ENCODE results near the gene SELPLG. TPM values are rescaled to one million over a fixed set of nuclear protein-coding genes. Genes with fewer than 3 reads are reported as not detected.

SELPLG gene
- polyA plus RNA-seq, 2 donors, result 0.86 to 2.0 TPM

GRCh38 chr12:108583991-108584390, 49.7 kb downstream of the SELPLG start:
- Histone ChIP-seq H3K4me1 (ENCODE audit: control insufficient read depth in 2 of 2, insufficient read depth in 2 of 2, low read length in 1 of 2) (no peaks in the 10 kb centered on the region), H3K27me3 (ENCODE audit: control insufficient read depth in 1 of 2, insufficient read depth in 2 of 2, low read length in 2 of 2) (no peaks in the 10 kb centered on the region), H3K9me3 (ENCODE audit: control insufficient read depth in 2 of 2, insufficient read depth in 1 of 2, low read depth in 1 of 2, low read length in 1 of 2) (peaks cover 0 to under 1% of the 10 kb centered on the region in 2 donors), H3K4me3 (ENCODE audit: low read depth in 1 of 2, low read length in 2 of 2) (no peak overlapping the region), H3K36me3 (ENCODE audit: control insufficient read depth in 2 of 2, insufficient read depth in 2 of 2, low read length in 1 of 2) (no peaks in the 10 kb centered on the region), H3K27ac (ENCODE audit: low read depth in 2 of 2, low read length in 1 of 2) (no peak overlapping the region)
- WGBS, 2 donors, result 50 to 52% methylated on average over 7 of the region's 7 CpGs

GRCh38 chr12:108582978-108583770, 50.5 kb downstream of the SELPLG start:
- WGBS, 2 donors, result 81 to 82% methylated on average over 10 of the region's 10 CpGs
- peaks cover 0 to 6% of the 10 kb centered on the region in 2 donors for H3K9me3 ChIP-seq (ENCODE audit: control insufficient read depth in 2 of 2, insufficient read depth in 1 of 2, low read depth in 1 of 2, low read length in 1 of 2)
- no peak overlapping the region for H3K4me3 ChIP-seq (ENCODE audit: low read depth in 1 of 2, low read length in 2 of 2)
- H3K36me3 ChIP-seq (ENCODE audit: control insufficient read depth in 2 of 2, insufficient read depth in 2 of 2, low read length in 1 of 2), result no peaks in the 10 kb centered on the region
- H3K27me3 ChIP-seq (ENCODE audit: control insufficient read depth in 1 of 2, insufficient read depth in 2 of 2, low read length in 2 of 2), result no peaks in the 10 kb centered on the region
- no peak overlapping the region for H3K27ac ChIP-seq (ENCODE audit: low read depth in 2 of 2, low read length in 1 of 2)
- H3K4me1 ChIP-seq (ENCODE audit: control insufficient read depth in 2 of 2, insufficient read depth in 2 of 2, low read length in 1 of 2), result no peaks in the 10 kb centered on the region

- H3K4me1 ChIP-seq (ENCODE audit: control insufficient read depth in 2 of 2, insufficient read depth in 2 of 2, low read length in 1 of 2), result no peaks in the 10 kb centered on the region
- 84 to 89% methylated on average over 9 of the region's 9 CpGs for WGBS, 2 donors
- no peak overlapping the region for H3K4me3 ChIP-seq (ENCODE audit: low read depth in 1 of 2, low read length in 2 of 2)
- H3K9me3 ChIP-seq (ENCODE audit: control insufficient read depth in 2 of 2, insufficient read depth in 1 of 2, low read depth in 1 of 2, low read length in 1 of 2), result peaks cover 0 to 6% of the 10 kb centered on the region in 2 donors
- no peaks in the 10 kb centered on the region for H3K27me3 ChIP-seq (ENCODE audit: control insufficient read depth in 1 of 2, insufficient read depth in 2 of 2, low read length in 2 of 2)
- H3K36me3 ChIP-seq (ENCODE audit: control insufficient read depth in 2 of 2, insufficient read depth in 2 of 2, low read length in 1 of 2), result no peaks in the 10 kb centered on the region
- no peak overlapping the region for H3K27ac ChIP-seq (ENCODE audit: low read depth in 2 of 2, low read length in 1 of 2)
Measured at GRCh38 chr12:108582509-108582908, 51.2 kb downstream of the SELPLG start.

DNA sequence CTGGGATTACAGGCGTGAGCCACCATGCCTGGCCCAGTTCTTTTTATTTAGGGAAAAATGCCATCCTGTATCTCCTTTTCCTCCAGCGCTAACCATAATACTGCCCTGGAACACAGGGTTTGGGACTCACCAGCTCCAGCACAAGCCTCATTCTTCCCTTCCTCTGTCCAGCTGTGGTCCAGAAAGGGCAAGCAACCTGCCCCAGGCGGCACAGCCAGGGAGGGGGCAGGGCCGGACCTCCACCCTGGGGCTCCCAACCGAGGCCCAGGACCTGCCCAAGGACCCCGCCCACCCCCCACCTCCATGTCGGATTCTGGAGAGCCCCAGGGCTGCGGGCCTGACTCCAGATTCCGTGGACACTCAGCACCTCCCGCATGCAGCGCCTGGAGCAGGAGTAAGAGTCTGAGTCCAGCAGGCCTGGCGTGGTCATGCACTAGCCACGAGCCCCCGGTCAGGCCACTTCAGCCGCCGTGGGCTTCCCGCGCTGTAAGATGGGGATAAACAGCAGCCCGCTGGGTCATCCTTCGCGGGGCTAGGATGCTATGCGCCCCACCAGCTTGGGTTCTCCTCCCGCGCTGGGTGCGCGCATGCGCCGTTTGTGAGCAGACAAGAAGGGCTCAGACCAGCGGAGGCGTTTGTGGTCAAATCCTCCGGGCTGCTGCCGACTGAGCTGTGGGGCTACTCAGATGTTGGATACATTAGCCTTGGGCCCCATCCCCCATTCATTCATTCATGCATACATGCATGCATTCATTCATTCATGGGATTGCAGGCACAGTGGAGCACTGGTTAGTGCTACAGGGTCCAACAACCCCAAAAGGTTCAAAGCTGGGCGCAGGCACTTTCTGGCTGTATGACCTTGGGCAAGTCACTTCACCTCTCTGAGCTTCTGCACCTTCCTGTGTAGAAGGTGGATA, 52.1 kb downstream of the SELPLG start:
- 81% methylated on average over 32 to 33 of the region's 33 CpGs for WGBS, 2 donors
- Histone ChIP-seq H3K36me3 (ENCODE audit: control insufficient read depth in 2 of 2, insufficient read depth in 2 of 2, low read length in 1 of 2) (no peaks in the 10 kb centered on the region), H3K4me1 (ENCODE audit: control insufficient read depth in 2 of 2, insufficient read depth in 2 of 2, low read length in 1 of 2) (no peaks in the 10 kb centered on the region), H3K4me3 (ENCODE audit: low read depth in 1 of 2, low read length in 2 of 2) (no peak overlapping the region), H3K27ac (ENCODE audit: low read depth in 2 of 2, low read length in 1 of 2) (peak overlapping the region in 1 of 2 donors; percentile 19), H3K27me3 (ENCODE audit: control insufficient read depth in 1 of 2, insufficient read depth in 2 of 2, low read length in 2 of 2) (no peaks in the 10 kb centered on the region), H3K9me3 (ENCODE audit: control insufficient read depth in 2 of 2, insufficient read depth in 1 of 2, low read depth in 1 of 2, low read length in 1 of 2) (peaks cover 0 to 6% of the 10 kb centered on the region in 2 donors)

- Histone ChIP-seq H3K27ac (ENCODE audit: low read depth in 2 of 2, low read length in 1 of 2) (no peak overlapping the region), H3K36me3 (ENCODE audit: control insufficient read depth in 2 of 2, insufficient read depth in 2 of 2, low read length in 1 of 2) (no peaks in the 10 kb centered on the region), H3K9me3 (ENCODE audit: control insufficient read depth in 2 of 2, insufficient read depth in 1 of 2, low read depth in 1 of 2, low read length in 1 of 2) (peaks cover 0 to 6% of the 10 kb centered on the region in 2 donors), H3K4me3 (ENCODE audit: low read depth in 1 of 2, low read length in 2 of 2) (no peak overlapping the region), H3K4me1 (ENCODE audit: control insufficient read depth in 2 of 2, insufficient read depth in 2 of 2, low read length in 1 of 2) (no peaks in the 10 kb centered on the region), H3K27me3 (ENCODE audit: control insufficient read depth in 1 of 2, insufficient read depth in 2 of 2, low read length in 2 of 2) (no peaks in the 10 kb centered on the region)
- WGBS, 2 donors, result 78 to 82% methylated on average over 3 of the region's 3 CpGs
Measured at GRCh38 chr12:108580531-108580930, 53.2 kb downstream of the SELPLG start.

GRCh38 chr12:108578813-108579212, 54.9 kb downstream of the SELPLG start:
- H3K27me3 ChIP-seq (ENCODE audit: control insufficient read depth in 1 of 2, insufficient read depth in 2 of 2, low read length in 2 of 2), result no peaks in the 10 kb centered on the region
- H3K4me3 ChIP-seq (ENCODE audit: low read depth in 1 of 2, low read length in 2 of 2), result no peak overlapping the region
- WGBS, 2 donors, result 88 to 94% methylated on average over 3 of the region's 3 CpGs
- no peaks in the 10 kb centered on the region for H3K4me1 ChIP-seq (ENCODE audit: control insufficient read depth in 2 of 2, insufficient read depth in 2 of 2, low read length in 1 of 2)
- peaks cover 0 to 6% of the 10 kb centered on the region in 2 donors for H3K9me3 ChIP-seq (ENCODE audit: control insufficient read depth in 2 of 2, insufficient read depth in 1 of 2, low read depth in 1 of 2, low read length in 1 of 2)
- H3K27ac ChIP-seq (ENCODE audit: low read depth in 2 of 2, low read length in 1 of 2), result no peak overlapping the region
- no peaks in the 10 kb centered on the region for H3K36me3 ChIP-seq (ENCODE audit: control insufficient read depth in 2 of 2, insufficient read depth in 2 of 2, low read length in 1 of 2)

DNA sequence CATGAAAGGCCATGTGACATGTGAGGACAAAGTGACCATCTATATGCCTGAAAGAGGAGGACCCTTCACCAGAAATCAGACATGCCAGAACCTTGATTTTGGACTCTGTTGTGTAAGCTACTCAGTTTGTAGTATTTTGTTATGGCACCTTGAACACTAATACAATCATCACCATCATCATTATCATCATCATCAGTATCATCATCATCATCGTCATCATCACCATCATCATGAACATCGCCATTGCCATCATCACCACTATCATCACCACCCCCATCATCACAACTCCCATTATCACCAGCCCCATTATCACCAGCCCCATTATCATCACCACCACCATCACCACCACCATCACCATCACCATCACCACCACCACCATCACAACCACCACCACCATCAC, 55.4 kb downstream of the SELPLG start:
- Histone ChIP-seq H3K36me3 (ENCODE audit: control insufficient read depth in 2 of 2, insufficient read depth in 2 of 2, low read length in 1 of 2) (no peaks in the 10 kb centered on the region), H3K4me3 (ENCODE audit: low read depth in 1 of 2, low read length in 2 of 2) (no peak overlapping the region), H3K27ac (ENCODE audit: low read depth in 2 of 2, low read length in 1 of 2) (no peak overlapping the region), H3K9me3 (ENCODE audit: control insufficient read depth in 2 of 2, insufficient read depth in 1 of 2, low read depth in 1 of 2, low read length in 1 of 2) (peaks cover 0 to 6% of the 10 kb centered on the region in 2 donors), H3K27me3 (ENCODE audit: control insufficient read depth in 1 of 2, insufficient read depth in 2 of 2, low read length in 2 of 2) (no peaks in the 10 kb centered on the region), H3K4me1 (ENCODE audit: control insufficient read depth in 2 of 2, insufficient read depth in 2 of 2, low read length in 1 of 2) (no peaks in the 10 kb centered on the region)
- 84 to 96% methylated on average over 2 of the region's 2 CpGs for WGBS, 2 donors

DNA sequence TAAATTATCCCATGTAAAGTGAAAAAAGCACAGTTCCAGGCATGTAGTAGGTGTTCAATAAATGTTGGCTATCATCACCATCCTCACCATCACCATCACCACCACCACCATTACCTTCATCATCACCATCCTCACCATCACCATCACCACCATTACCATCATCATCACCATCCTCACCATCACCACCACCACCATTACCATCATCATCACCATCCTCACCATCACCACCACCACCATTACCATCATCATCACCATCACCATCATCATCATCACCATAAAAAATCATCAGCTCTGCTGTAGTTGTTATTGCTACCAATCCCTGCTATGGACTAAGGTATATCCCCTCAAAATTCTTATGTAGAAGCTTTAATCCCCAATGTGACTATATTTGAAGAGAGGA, 56.2 kb downstream of the SELPLG start:
- Histone ChIP-seq H3K36me3 (ENCODE audit: control insufficient read depth in 2 of 2, insufficient read depth in 2 of 2, low read length in 1 of 2) (no peaks in the 10 kb centered on the region), H3K27ac (ENCODE audit: low read depth in 2 of 2, low read length in 1 of 2) (no peak overlapping the region), H3K27me3 (ENCODE audit: control insufficient read depth in 1 of 2, insufficient read depth in 2 of 2, low read length in 2 of 2) (no peaks in the 10 kb centered on the region), H3K9me3 (ENCODE audit: control insufficient read depth in 2 of 2, insufficient read depth in 1 of 2, low read depth in 1 of 2, low read length in 1 of 2) (peaks cover 0 to 6% of the 10 kb centered on the region in 2 donors), H3K4me3 (ENCODE audit: low read depth in 1 of 2, low read length in 2 of 2) (no peak overlapping the region), H3K4me1 (ENCODE audit: control insufficient read depth in 2 of 2, insufficient read depth in 2 of 2, low read length in 1 of 2) (no peaks in the 10 kb centered on the region)

DNA sequence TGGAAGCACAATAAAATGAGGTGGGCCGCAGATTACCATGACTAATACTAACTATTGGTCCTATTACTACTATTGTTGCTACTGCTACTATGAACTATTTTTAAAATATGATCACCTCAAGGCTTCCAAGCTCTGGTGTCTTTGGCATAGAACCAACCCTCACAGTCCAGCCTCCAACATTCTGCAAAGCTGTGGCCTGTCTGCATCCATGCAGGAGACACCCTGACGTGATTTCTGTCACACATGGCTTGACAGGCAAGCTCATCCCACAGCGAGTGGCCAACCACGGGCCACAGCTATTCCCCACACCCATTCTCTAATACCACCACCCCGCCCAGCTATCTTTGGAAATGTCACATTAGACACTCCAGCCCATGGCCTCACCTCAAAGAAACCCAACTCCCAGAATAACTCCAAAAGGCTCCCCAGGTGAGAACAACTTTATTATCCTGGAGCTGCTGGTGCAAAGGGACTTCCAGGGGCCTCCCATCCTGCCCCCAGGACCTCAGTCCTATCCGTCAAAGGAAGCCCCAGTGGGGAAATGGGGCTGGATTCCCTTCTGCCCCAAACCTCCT, 56.9 kb downstream of the SELPLG start:
- H3K4me1 ChIP-seq (ENCODE audit: control insufficient read depth in 2 of 2, insufficient read depth in 2 of 2, low read length in 1 of 2), result no peaks in the 10 kb centered on the region
- H3K9me3 ChIP-seq (ENCODE audit: control insufficient read depth in 2 of 2, insufficient read depth in 1 of 2, low read depth in 1 of 2, low read length in 1 of 2), result peaks cover 0 to 6% of the 10 kb centered on the region in 2 donors
- 58 to 60% methylated on average over 6 of the region's 6 CpGs for WGBS, 2 donors
- no peaks in the 10 kb centered on the region for H3K36me3 ChIP-seq (ENCODE audit: control insufficient read depth in 2 of 2, insufficient read depth in 2 of 2, low read length in 1 of 2)
- H3K27ac ChIP-seq (ENCODE audit: low read depth in 2 of 2, low read length in 1 of 2), result no peak overlapping the region
- no peaks in the 10 kb centered on the region for H3K27me3 ChIP-seq (ENCODE audit: control insufficient read depth in 1 of 2, insufficient read depth in 2 of 2, low read length in 2 of 2)
- no peak overlapping the region for H3K4me3 ChIP-seq (ENCODE audit: low read depth in 1 of 2, low read length in 2 of 2)
